A673 (cell line): ENCODE data around the gene SRSF2. TPM values are rescaled to one million over a fixed set of nuclear protein-coding genes. Genes with fewer than 3 reads are reported as not detected.
"Not testable (repeated sequence)": the region's sequence is repeated elsewhere in the genome, so short reads cannot be mapped to it uniquely, and the experiment has no call there.

Experiments
- BruUV-seq: library from RNA; stranded (reverse); fragments of 400-500 nt; replicated peaks from 2 replicates; lab custom pipeline; 2021; lab: Mats Ljungman, UMichigan
- CTCF ChIA-PET: fragments of 300-600 bp; sonication (Branson Sonifier 250); formaldehyde crosslinking; loops from one replicate; lab custom pipeline; 2022; ENCODE audit warnings: antibody characterized with exemption; lab: Charles Lee
- POLR2A ChIA-PET: fragments of 300-600 bp; sonication (Branson Sonifier 250); formaldehyde crosslinking; loops from one replicate; lab custom pipeline; 2022; ENCODE audit warnings: antibody characterized with exemption; ENCODE audit not compliant: low non-redundant PET; lab: Charles Lee
- DNase-seq: peaks from one replicate; pipeline ENCODE4 v3.0.0-alpha.2; 2015; ENCODE audit warnings: low spot score
- H3K27ac ChIP-seq: fragments of 200-600 bp; sonication (generic); 2 replicates; pipeline ENCODE4 v1.5.1; 2016; ENCODE audit warnings: mixed run types, low read depth, mild to moderate bottlenecking, mixed read lengths, antibody characterized with exemption, low read length; ENCODE audit not compliant: poor library complexity, severe bottlenecking
- H3K27me3 ChIP-seq: fragments of 200-600 bp; sonication (generic); replicated peaks from 2 replicates; pipeline ENCODE4 v1.6.1; 2017; ENCODE audit warnings: mixed run types, low read depth, mild to moderate bottlenecking, mixed read lengths, antibody characterized with exemption, low read length; ENCODE audit not compliant: insufficient read depth, poor library complexity
- H3K36me3 ChIP-seq: fragments of 200-600 bp; sonication (generic); 2 replicates; pipeline ENCODE4 v1.6.1; 2016; ENCODE audit warnings: mixed run types, mild to moderate bottlenecking, mixed read lengths, antibody characterized with exemption, low read length; ENCODE audit not compliant: insufficient read depth, poor library complexity, severe bottlenecking
- H3K4me1 ChIP-seq: fragments of 200-600 bp; sonication (generic); 2 replicates; pipeline ENCODE4 v1.6.1; 2017; ENCODE audit warnings: mixed run types, mild to moderate bottlenecking, mixed read lengths, antibody characterized with exemption, low read length; ENCODE audit not compliant: insufficient read depth, poor library complexity, severe bottlenecking
- H3K4me3 ChIP-seq: fragments of 200-600 bp; sonication (generic); 2 replicates; pipeline ENCODE4 v1.5.1; 2016; ENCODE audit warnings: low read depth, mixed run types, mild to moderate bottlenecking, mixed read lengths, low read length; ENCODE audit not compliant: poor library complexity, severe bottlenecking
- H3K9me3 ChIP-seq: fragments of 200-600 bp; sonication (generic); 2 replicates; pipeline ENCODE4 v1.6.1; 2016; ENCODE audit warnings: mixed run types, low read depth, mild to moderate bottlenecking, mixed read lengths, antibody characterized with exemption, low read length; ENCODE audit not compliant: poor library complexity, severe bottlenecking
- CTCF ChIP-seq: fragments of 300-800, 200-600 bp; sonication (generic); conservative IDR thresholded peaks from 2 replicates; pipeline ENCODE4 v1.5.1; 2017; ENCODE audit warnings: low read depth, mild to moderate bottlenecking, antibody characterized with exemption, low read length, moderate library complexity, mixed read lengths
- EZH2 ChIP-seq: fragments of 200-600 bp; sonication (generic); IDR thresholded peaks from 2 replicates; pipeline ENCODE4 v1.6.1; 2017; ENCODE audit warnings: borderline replicate concordance, low read depth, mild to moderate bottlenecking, mixed read lengths, antibody characterized with exemption, low read length; ENCODE audit not compliant: poor library complexity, severe bottlenecking
- intact Hi-C: fragments of 100-400 bp; cut with micrococcal nuclease; formaldehyde crosslinking; loops from one replicate; pipeline ENCODE4 v1.10.0; 2022; ENCODE audit not compliant: unreplicated experiment
- total RNA-seq: library from RNA; stranded (reverse); gene quantifications from 2 replicates; pipeline ENCODE4 v1.2.3, GENCODE V29; 2021

SRSF2 gene
- total RNA-seq, 1 experiment from 2014 or later: 406 TPM

- POLR2A ChIA-PET: no interaction called here
- CTCF ChIA-PET: no interaction called here
- intact Hi-C loops: no loop called here
- no peak for TF ChIP-seq EZH2
- TF ChIP-seq CTCF: no peak
- peaks cover 65% of the 10 kb centered on the region for H3K36me3 ChIP-seq
- no peaks in the 10 kb centered on the region for H3K27me3 ChIP-seq
- DNase-seq: no peak
- H3K9me3 ChIP-seq: no peaks in the 10 kb centered on the region
- H3K27ac ChIP-seq: peak overlapping the region; percentile 98
- no TSS peak for BruUV-seq
- peaks cover 12% of the 10 kb centered on the region for H3K4me1 ChIP-seq
- peak overlapping the region; percentile 77 for H3K4me3 ChIP-seq
These were observed 3.5 kb downstream of the SRSF2 start for GRCh38 chr17:76733618-76733957.

- Histone ChIP-seq H3K27ac (peak overlapping the region; percentile 98), H3K36me3 (peaks cover 65% of the 10 kb centered on the region), H3K9me3 (no peaks in the 10 kb centered on the region), H3K4me1 (peaks cover 15% of the 10 kb centered on the region), H3K27me3 (no peaks in the 10 kb centered on the region), H3K4me3 (peak overlapping the region; percentile 77)
- no peak for TF ChIP-seq EZH2
- no peak for DNase-seq
- ChIA-PET CTCF (no interaction called here), POLR2A (interaction anchor here (0.6 kb wide), 2 partner anchors 237 to 912 kb away, joined by 4 to 5 read pairs; no protein-coding TSS in a partner anchor)
- intact Hi-C loops: no loop called here
- no TSS peak for BruUV-seq
These were observed 4.2 kb downstream of the SRSF2 start for GRCh38 chr17:76732734-76733617.

- BruUV-seq, DNase-seq: not testable (repeated sequence)
- POLR2A ChIA-PET: interaction anchor here (0.6 kb wide), 2 partner anchors 237 to 911 kb away, joined by 4 to 5 read pairs; no protein-coding TSS in a partner anchor
These were observed 5.1 kb downstream of the SRSF2 start for GRCh38 chr17:76731800-76732733.

More at GRCh38 chr17:76731800-76732733, 5.1 kb downstream of the SRSF2 start:
- CTCF ChIA-PET, intact Hi-C loops, H3K27me3 ChIP-seq, H3K9me3 ChIP-seq: not testable (repeated sequence)
- H3K27ac ChIP-seq: peak overlapping the region; percentile 39
- peak overlapping the region; percentile 77 for H3K4me3 ChIP-seq
- peaks cover 65% of the 10 kb centered on the region for H3K36me3 ChIP-seq
- peaks cover 22% of the 10 kb centered on the region for H3K4me1 ChIP-seq
